ENCODE data around the gene MTFP1.

- TF ChIP-seq CTCF (conservative IDR thresholded peaks at IDR 0.05) (no peak), EZH2 (IDR thresholded peaks at IDR 0.05; ENCODE audit: low read depth) (no peak)
Observed at GRCh38 chr22:30405731-30406130, 19.8 kb upstream of the MTFP1 start.
